Right ventricle myocardium inferior (tissue), 1 donor: ENCODE measurements around the gene OR52A5. TPM values are rescaled to one million over a fixed set of nuclear protein-coding genes. Genes with fewer than 3 reads are reported as not detected.
"Not testable (repeated sequence)": the region's sequence is repeated elsewhere in the genome, so short reads cannot be mapped to it uniquely, and the experiment has no call there.

Source experiments
- ATAC-seq: fragments of 200-7000 bp; cut with Tn5 transposase; one replicate; pipeline ENCODE4 v1.9.1; 2020; ENCODE audit warnings: mild to moderate bottlenecking, moderate library complexity
- DNase-seq: peaks from one replicate; pipeline ENCODE4 v3.0.0; 2021; ENCODE audit errors: missing footprints
- intact Hi-C: fragments of 100-400 bp; cut with DNase I; formaldehyde crosslinking; loops from one replicate; pipeline ENCODE4 v1.11.0; 2022
- long read RNA-seq: library from polyadenylated mRNA; unstranded; transcript quantifications from one replicate; pipeline ENCODE4 v2.0.0, GENCODE V29; 2021
- total RNA-seq: library from RNA; stranded (reverse); fragmentation: NEBNext Ultra II Directional; extraction: Animal tissue kit (Norgen Biotek cat#: 25700); gene quantifications from one replicate; pipeline ENCODE4 v1.2.1, GENCODE V29; 2021
- donor health status: DM: no; HTN: yes; CAD: no; lungs with severe emphysema.

OR52A5 gene
- total RNA-seq, result not detected
- long read RNA-seq, result 0 reads

DNA sequence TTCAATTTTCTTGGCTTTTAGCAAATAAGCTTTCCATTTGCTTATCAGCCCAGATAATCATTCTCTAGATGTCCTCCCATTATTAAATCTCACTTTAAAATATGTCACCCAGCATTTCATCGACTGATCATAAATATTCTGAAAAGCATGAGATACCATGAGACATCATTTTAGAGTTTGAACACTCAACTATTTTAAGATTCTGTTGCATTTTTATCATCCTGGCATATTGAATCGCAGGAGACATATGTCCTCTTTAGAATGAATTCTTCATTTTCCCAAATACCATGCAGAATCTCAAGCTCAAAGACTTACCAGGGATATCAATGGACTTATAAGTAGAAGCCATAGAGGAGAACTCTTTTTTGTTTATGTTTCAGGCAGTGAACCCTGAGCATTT lies at the start of gene OR52A5:
OR52A5 (minus strand) TSS at position 361 of the 400 bp plus-strand sequence. CDS start 5,714 bp downstream, outside the sequence.
- DNase-seq, result no peak
- intact Hi-C loops, result no loop called here
- no peak for ATAC-seq

DNA sequence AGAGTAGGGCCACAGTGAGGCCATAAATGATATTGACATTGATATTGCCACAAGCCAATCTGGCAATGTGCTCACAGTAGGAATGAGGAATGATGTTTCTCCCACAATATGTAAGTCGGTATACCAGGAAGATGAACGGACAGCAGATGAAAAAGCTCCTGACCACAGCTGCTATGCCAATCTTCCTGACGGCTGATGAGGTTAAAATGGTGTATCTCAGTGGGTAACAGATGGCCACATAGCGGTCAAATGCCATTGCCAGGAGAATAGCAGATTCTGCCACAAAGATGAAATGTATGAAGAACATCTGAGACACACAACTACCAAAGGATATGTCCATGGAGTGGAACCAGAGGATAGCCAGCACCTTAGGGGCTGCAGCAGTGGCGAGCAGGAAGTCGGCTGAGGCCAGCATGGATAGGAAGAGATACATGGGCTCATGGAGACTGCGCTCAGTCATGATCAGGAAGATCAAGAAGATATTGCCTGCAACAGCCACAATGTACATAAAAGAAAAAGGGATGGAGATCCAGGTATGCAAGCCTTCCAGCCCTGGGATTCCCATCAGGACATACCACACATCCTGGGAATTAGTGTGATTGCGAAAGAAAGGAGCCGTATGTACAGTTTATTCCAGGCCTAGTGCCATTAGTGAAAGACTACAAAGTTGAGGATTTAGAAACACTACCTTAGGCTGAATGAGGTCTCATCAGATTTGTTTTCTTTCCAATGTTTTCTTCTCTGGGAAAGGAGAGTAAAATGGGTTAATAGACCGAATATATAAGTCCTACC lies 40.1 kb upstream of the OR52A5 start:
- DNase-seq (no peak), ATAC-seq (no peak)
- intact Hi-C loops, result no loop called here

DNA sequence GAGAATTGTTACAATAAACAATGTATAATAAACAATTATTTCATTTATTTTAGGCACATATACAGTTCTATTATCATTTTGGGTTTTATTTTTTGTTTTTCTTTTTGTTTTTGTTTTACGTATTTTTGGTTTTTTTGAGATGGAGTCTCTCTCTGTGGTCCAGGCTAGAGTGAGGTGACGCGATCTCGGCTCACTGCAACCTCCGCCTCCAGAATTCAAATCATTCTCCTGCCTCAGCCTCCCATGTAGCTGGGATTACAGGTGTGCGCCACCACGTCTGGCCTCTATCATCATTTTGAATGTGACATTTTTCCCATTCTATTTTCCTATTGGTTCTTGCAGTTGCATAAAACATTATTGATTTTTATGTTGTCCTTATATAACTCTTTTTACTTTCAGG lies 36.8 kb upstream of the OR52A5 start:
- no peak for DNase-seq
- intact Hi-C loops, result no loop called here

DNA sequence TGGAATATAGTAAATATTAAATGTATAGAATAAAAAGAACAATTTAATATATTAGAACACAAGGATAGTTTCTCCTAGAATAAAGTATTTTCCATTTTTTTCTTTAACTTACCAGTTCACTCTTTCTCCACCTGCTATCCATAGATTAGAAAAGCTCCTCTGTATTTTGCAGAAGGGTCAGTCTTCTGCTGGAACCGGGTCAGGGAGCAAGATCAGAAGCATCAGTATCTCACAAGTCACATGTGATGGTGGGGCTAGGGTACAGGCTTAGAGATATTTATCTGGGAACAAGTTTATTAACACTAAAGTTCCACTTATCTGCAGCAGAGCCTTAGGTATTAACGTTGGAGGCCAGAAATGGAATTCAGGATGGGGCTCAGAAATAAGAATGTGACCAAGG lies 33.7 kb upstream of the OR52A5 start:
- ATAC-seq (no peak), DNase-seq (no peak)
- intact Hi-C loops, result no loop called here

More for the DNA sequence above, 36.8 kb upstream of the OR52A5 start:
- ATAC-seq, result no peak

DNA sequence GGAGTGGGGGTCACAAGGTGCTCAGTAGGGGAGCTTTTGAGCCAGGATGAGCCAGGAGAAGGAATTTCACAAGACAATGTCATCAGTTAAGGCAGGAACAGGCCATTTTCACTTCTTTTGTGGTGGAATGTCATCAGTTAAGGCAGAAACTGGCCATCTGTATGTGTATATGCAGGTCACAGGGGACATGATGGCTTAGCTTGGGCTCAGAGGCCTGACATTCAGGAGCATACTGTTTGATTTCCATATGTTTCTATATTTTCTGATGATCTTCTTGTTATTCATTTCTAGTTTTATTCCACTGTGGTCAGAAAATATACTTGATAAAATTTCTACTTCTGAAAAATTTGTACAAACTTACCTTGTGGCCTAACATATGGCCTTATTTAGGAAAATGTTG lies 27.7 kb upstream of the OR52A5 start:
- ATAC-seq, intact Hi-C loops, DNase-seq: not testable (repeated sequence)

DNA sequence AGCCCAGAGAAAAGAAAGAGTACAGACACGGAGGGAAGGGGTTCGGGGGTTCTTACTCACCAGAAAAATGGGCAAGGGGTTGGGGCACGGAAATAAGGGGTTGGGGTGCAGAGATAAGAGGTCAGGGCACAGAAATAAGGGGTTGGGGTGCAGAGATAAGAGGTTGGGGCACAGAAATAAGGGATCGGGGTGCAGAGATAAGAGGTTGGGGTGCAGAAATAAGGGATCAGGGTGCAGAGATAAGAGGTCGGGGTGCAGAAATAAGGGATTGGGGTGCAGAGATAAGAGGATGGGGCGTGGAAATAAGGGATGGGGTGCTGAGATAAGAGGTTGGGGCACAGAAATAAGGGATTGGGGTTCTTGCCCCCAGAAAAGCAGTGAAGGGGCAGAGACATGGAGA lies 26.7 kb upstream of the OR52A5 start:
- ATAC-seq, intact Hi-C loops, DNase-seq: not testable (repeated sequence)

DNA sequence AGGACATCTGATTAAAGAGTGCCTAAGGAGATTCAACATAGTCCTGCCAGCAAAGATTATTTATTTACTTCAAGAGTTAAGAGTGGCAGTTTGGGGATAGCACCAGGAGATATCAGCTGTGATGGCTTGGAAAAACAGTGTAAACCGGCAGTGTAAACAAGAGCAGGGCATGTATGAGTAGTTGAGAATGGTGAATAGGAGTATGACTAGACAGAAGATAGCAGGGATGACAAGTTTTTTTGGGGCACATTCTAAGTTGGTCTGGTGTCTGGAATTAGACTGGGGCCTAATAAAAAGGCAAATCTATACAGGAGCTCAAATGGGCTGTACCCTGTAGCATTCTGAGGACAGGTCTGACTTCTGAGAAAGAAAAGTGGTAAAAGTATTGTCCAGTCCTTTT lies 22.9 kb upstream of the OR52A5 start:
- intact Hi-C loops, DNase-seq, ATAC-seq: not testable (repeated sequence)

DNA sequence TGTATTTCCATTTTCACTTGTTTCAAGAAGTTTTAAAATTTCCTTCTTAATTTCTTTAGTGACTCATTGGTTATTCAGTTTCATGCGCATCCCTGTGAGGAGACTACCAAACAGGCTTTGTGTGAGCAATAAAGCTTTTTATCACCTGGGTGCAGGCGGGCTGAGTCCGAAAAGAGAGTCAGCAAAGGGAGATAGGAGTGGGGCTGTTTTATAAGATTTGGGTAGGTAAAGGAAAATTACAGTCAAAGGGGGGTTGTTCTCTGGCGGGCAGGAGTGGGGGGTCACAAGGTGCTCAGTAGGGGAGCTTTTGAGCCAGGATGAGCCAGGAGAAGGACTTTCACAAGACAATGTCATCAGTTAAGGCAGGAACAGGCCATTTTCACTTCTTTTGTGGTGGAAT lies 22.1 kb upstream of the OR52A5 start:
- DNase-seq, ATAC-seq, intact Hi-C loops: not testable (repeated sequence)

DNA sequence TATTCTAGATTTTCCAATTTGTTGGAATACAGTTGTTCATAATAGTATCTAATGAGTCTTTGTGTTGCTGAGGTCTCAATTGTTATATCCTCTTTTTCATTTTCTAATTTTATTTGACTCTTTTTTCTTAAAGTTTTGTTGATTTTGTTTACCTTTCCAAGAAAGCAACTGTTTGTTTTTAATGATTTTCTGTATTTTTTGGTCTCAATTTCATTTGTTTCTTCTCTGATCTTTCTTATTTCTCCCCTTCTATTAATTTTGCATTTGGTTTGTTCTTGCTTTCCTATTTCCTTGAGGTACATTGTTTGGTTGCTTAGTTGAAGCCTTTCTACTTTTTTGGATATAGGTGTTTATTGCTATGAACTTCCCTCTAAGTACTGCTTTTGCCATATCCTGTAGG lies 21.6 kb upstream of the OR52A5 start:
- no peak for DNase-seq
- intact Hi-C loops, result no loop called here
- no peak for ATAC-seq

DNA sequence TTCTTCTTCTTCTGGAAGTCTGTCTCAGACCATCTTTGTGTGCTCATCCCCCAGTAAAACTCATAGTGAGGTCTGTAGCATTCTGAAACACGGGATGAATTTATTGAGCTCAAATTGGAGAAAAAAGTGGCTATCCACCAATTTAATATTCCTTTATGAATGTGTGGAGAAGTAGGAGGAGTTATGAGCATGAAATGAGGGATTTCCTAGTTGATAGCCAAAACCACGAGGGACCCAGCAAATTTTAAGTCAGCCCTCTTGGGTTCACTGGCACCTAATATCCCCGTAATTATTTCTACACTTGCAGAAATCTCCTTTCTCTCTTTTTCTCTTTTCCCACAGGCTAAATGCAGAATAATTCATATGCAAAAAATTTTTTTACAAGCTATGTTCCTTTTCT lies 16.5 kb upstream of the OR52A5 start, which contains the start of gene OR52A1:
OR52A1 (minus strand) TSS at position 101 of the 400 bp plus-strand sequence. CDS start 2,388 bp downstream, outside the sequence.
- DNase-seq (no peak), ATAC-seq (no peak)
- intact Hi-C loops, result no loop called here

DNA sequence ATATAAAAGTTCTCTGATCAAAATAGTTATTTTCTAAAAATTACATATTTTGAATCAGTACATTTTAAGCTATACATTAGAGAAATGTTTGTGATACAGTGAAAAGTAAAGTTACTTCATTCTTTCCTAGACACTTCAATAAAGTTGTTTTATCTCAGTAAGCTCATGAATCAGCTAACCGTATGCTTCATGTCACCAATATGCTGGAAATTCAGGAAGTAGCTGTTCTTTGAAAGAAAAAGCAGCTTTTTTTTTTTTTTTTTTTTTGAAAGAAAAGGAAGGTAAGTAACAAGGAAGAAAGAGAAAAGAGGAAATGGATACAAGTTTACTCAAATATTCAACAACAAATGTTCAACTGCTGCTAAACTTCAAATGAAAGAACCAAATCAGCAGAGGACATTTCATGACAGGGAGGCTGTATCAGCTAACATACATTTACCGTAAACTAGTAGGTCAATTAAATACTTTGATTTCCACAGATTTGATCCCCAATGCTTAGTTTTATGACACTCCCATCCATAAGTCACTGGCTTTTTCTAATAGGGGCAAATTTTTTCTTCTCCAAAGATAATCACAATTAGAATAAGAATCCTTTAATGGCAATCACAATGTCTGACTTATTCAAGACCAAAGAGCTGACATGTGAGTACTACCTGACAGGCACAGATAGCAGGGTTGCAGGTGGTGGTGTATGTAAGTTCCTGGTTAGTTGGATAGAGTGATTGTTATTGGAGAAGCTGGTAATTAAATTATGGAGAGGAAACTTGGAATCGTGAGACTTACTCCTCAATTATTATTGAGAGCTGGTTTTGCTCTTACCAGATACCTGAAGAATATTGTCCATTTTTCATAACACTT lies 15.6 kb upstream of the OR52A5 start:
- no peak for DNase-seq
- intact Hi-C loops, result no loop called here
- no peak for ATAC-seq

DNA sequence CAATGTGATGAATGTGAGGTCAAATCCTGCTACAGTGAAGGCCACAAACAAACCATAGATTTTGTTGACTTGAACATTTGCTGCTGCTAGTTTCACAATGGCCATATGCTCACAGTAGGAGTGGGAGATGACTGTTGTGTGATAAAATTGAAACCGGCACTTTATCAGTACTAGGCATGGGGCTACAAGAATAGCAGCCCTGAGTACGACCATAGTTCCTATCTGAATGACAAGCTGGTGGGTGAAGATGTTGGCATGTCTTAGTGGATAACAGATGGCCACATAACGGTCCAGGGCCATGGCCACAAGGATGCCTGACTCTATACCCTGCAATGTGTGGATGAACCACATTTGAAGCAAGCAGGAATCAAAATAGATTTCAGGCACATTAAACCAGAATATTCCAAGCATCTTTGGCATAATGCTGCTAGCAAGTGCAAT lies 13.6 kb upstream of the OR52A5 start:
- DNase-seq, result no peak
- no peak for ATAC-seq
- intact Hi-C loops, result no loop called here

DNA sequence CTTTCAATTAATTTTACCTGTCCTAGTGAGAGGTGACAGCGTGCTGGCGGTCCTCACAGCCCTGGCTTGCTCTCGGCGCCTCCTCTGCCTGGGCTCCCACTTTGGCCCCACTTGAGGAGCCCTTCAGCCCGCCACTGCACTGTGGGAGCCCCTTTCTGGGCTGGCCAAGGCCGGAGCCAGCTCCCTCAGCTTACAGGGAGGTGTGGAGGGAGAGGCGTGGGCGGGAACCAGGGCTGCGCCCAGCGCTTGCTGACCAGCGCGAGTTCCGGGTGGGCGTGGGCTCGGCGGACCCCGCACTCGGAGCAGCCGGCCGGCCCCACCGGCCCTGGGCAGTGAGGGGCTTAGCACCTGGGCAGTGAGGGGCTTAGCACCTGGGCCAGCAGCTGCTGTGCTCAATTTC lies 6.0 kb upstream of the OR52A5 start:
- ATAC-seq, DNase-seq, intact Hi-C loops: not testable (repeated sequence)

DNA sequence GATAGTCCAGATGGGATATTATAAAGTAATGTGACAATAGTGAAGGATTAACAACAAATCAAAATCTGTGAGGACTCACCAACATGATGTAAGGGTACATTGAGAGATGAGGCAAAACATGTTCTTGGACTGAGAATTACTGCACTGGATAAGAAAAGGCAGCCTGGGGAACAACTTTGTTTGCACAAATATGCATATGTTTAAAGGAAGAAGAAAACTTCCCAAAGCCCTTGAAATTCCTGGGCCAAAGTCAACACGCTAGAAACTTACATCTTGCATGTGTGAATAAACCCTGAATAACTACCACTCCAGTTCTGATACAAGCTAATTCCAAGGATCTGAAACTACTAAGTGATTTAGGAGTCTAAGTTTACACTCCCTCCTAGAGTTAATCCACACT lies 1.1 kb downstream of the OR52A5 start:
- ATAC-seq (no peak), DNase-seq (no peak)
- intact Hi-C loops, result no loop called here

DNA sequence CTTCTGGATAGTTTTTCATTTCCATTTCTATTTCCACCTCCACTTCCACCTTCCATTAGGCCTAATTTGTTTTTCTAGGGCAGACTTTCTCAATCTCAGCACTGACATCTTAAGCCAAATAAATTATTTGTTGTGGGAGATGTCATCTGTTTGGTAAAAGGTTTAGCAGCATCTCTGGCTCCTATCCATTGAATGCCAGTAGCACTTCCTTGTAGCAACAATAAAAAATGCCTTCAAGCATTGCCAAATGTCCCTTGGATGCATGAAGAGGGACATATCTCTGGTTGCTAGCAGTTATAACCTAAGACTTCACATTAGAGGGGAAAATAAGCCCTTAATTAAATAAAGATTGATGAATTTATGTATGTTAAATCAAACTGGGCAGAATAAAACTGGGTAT lies 1.9 kb downstream of the OR52A5 start:
- intact Hi-C loops, result no loop called here
- DNase-seq, result no peak
- no peak for ATAC-seq

DNA sequence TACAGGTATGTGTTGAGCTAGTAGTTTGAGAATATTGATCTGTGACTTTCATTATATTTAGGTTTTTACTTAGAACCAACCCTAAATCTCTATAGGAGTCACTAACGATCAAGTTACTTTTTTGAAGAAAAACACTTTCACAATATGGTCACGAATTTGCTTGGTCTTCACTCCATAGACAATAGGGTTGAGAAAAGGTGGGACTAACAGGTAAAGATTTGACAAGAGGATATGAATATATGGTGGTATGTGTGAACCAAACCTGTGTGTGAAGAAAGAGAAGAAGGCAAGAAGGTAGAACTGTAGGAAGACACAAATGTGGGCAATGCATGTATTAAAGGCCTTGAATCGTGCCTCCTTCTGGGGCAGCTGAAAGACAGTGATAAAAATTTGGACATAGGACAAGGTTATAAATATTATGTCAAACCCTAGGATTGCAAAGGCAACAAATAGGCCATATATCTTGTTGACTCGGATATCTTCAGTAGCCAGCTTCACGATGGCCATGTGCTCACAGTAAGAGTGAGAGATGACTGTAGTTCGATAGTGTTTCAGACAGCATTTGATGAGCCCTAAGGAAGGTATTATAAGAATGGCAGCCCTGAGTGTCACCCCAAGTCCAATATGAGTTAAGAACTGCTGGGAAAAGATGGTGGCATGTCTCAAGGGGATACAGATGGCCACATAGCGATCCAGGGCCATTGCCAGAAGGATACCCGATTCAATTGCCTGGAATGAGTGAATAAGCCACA lies 6.4 kb downstream of the OR52A5 start:
- ATAC-seq (no peak), DNase-seq (no peak)
- intact Hi-C loops, result no loop called here

DNA sequence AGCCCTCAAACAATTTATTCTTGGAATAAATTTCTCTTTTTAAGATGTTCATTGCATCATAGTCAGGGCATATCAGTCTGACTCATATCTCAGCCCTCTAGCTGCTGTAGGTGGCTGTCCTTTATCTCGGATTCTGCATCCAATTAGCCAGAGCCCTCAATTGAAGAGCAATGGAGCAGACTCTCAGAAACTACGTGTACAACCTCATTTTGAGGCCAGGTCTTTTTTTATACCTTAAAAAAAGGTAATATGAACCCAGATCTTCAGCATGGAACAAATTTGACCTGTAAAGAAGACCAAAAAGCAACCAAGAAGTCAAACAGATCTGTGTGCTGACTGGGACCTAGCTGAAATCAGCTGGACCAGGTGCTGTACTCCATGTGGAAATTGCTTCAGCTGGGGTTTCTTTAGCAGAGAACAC lies 8.7 kb downstream of the OR52A5 start:
- ATAC-seq, result no peak
- no peak for DNase-seq
- intact Hi-C loops, result no loop called here

DNA sequence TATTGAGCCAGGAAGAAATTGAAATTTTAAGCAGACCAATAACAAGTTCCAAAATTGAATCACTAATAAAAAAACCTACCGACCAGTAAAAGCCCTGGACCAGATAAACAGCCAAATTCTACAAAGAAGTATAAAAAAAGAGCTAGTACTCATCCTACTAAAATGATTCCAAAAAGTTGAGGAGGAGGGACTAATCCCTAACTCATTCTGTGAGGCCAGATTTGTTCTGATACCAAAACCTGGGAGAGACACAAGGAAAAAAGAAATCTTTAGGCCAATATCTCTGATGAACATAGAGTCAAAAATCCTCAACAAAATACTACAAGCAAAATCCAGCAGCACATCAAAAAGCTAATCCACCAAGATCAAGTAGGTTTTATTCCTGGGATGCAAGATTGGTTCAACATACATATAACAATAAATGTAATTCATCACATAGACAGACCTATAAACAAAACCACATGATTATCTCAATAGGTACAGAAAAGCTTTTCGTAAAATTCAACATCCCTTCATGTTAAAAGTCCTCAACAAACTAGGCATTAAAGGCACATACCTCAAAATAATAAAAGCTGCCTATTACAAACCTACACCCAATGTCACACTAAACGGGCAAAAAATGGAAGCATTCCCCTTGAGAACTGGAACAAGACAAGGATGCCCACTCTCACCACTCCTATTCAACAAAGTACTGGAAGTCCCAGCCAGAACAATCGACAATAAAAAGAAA lies 13.1 kb downstream of the OR52A5 start:
- ATAC-seq (no peak), DNase-seq (no peak)
- intact Hi-C loops, result loop anchor here (2.0 to 5.0 kb wide), 2 partner anchors 256 to 682 kb away; partner anchors contain the start of gene OR52N2
